ENCODE measurements around the gene LOC128125822.

LOC128125822 gene

GRCh38 chr6:63529498-63529897 lies 42.8 kb upstream of the LOC128125822 start:
- no peak for DNase-seq (ENCODE audit: low read depth, low spot score)
- RAD21 ChIA-PET (ENCODE audit: unreplicated experiment): interaction anchor here (0.7 to 2.1 kb wide), 3 partner anchors 8 to 177 kb away, joined by 3 to 8 read pairs (median 5); no protein-coding TSS in a partner anchor
- ATAC-seq: peak; percentile 74
- Histone ChIP-seq H3K4me3 (no peak overlapping the region; the same call in 1 of the 2 replicates), H3K4me2 (ENCODE audit: control insufficient read depth, insufficient read depth) (peak overlapping the region; percentile 35; the same call in 1 of the 2 replicates), H3K9ac (ENCODE audit: control insufficient read depth, insufficient read depth, low read length) (no peak overlapping the region), H4K20me1 (ENCODE audit: control insufficient read depth, insufficient read depth) (no peaks in the 10 kb centered on the region), H3K9me3 (replicated peaks; ENCODE audit: control insufficient read depth, insufficient read depth, low read length) (no peaks in the 10 kb centered on the region; the same call in 2 of the 3 replicates), H3K36me3 (ENCODE audit: control insufficient read depth in 2 of 2, insufficient read depth in 2 of 2, low read length in 1 of 2) (no peaks in the 10 kb centered on the region), H3K27me3 (replicated peaks in 1 of 2; ENCODE audit: control insufficient read depth in 2 of 2, insufficient read depth in 2 of 2, low read length in 1 of 2) (no peaks in the 10 kb centered on the region), H3K79me2 (ENCODE audit: control insufficient read depth, insufficient read depth, low read length) (no peaks in the 10 kb centered on the region), H3K4me1 (ENCODE audit: control insufficient read depth, insufficient read depth, low read length) (peaks cover 16% of the 10 kb centered on the region), H2AFZ (ENCODE audit: control insufficient read depth, low read depth, low read length) (peak overlapping the region; percentile 55), H3K27ac (ENCODE audit: control insufficient read depth, insufficient read depth) (no peak overlapping the region)
- POLR2A ChIA-PET: interaction anchor here (1.5 kb wide), 1 partner anchor 24 kb away, joined by 3 read pairs; no protein-coding TSS in a partner anchor
- SMC1A ChIA-PET (ENCODE audit: uncharacterized antibody, unreplicated experiment): interaction anchor here (0.6 to 1.7 kb wide), 7 partner anchors 13 to 176 kb away, joined by 3 to 6 read pairs (median 3); no protein-coding TSS in a partner anchor
- WGBS (ENCODE audit: insufficient coverage, insufficient replicate concordance, low lambda C conversion rate, missing lambda C conversion rate): 23% methylated on average over 4 of the region's 4 CpGs
- no peak for FAIRE-seq
- CTCF ChIA-PET: interaction anchor here (1.8 kb wide), 1 partner anchor 18 kb away, joined by 5 read pairs; no protein-coding TSS in a partner anchor
- intact Hi-C loops (cut with micrococcal nuclease; ENCODE audit: unreplicated experiment) (no loop called here), in situ Hi-C loops (cut with MboI) (no loop called here)
- BruUV-seq (replicated peaks): no TSS peak
- TF ChIP-seq SMC3 (IDR thresholded peaks at IDR 0.05; ENCODE audit: borderline replicate concordance, low read length) (no peak), SPI1 (IDR thresholded peaks at IDR 0.05; ENCODE audit: borderline replicate concordance, insufficient read depth, low read depth, low read length) (peak; percentile 22; the same call in 1 of the 2 replicates), RAD51 (IDR thresholded peaks at IDR 0.05) (no peak), MTA2 (IDR thresholded peaks at IDR 0.05; ENCODE audit: low read depth) (peak; percentile 56; the same call in 1 of the 2 replicates), RUNX3 (IDR thresholded peaks at IDR 0.05; ENCODE audit: low read length) (peak; percentile 22; the same call in 1 of the 2 replicates), JUNB (IDR thresholded peaks at IDR 0.05) (0 out of 2 replicates have a peak, but pooled peaks have one; percentile 20)

DNA sequence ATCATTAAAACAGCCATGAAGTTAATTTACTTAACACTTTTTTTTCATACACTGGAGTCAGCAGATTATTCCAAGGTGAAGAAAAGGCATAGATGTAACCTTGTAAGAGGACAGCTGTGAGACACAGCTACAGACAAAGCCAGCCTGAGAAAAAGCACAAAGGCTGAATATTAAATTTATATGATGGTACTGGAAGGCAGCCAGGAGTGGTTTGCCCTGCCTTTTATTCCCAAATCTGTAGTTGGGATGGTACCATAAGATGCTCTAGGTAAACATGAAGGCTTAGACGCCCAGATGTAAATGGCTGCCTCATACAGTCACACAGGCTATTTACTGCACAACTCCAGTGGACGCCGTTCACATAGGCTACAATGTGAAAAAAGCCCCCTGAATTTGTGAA lies 42.1 kb upstream of the LOC128125822 start:
- ChIA-PET POLR2A (interaction anchor here (1.5 kb wide), 1 partner anchor 23 kb away, joined by 3 read pairs; no protein-coding TSS in a partner anchor), RAD21 (ENCODE audit: unreplicated experiment) (interaction anchor here (1.0 to 2.1 kb wide), 4 partner anchors 9 to 178 kb away, joined by 3 to 8 read pairs (median 4); no protein-coding TSS in a partner anchor), CTCF (interaction anchor here (0.6 to 1.8 kb wide), 4 partner anchors 13 to 198 kb away, joined by 3 to 5 read pairs (median 3); no protein-coding TSS in a partner anchor), SMC1A (ENCODE audit: uncharacterized antibody, unreplicated experiment) (interaction anchor here (0.9 to 1.7 kb wide), 5 partner anchors 13 to 177 kb away, joined by 3 to 6 read pairs (median 3); no protein-coding TSS in a partner anchor)
- in situ Hi-C loops (cut with MboI) (no loop called here), intact Hi-C loops (cut with micrococcal nuclease; ENCODE audit: unreplicated experiment) (no loop called here)
- Histone ChIP-seq H3K27ac (ENCODE audit: control insufficient read depth, insufficient read depth) (no peak overlapping the region), H3K36me3 (ENCODE audit: control insufficient read depth in 2 of 2, insufficient read depth in 2 of 2, low read length in 1 of 2) (no peaks in the 10 kb centered on the region), H2AFZ (ENCODE audit: control insufficient read depth, low read depth, low read length) (no peak overlapping the region), H3K79me2 (ENCODE audit: control insufficient read depth, insufficient read depth, low read length) (no peaks in the 10 kb centered on the region), H3K9ac (ENCODE audit: control insufficient read depth, insufficient read depth, low read length) (no peak overlapping the region), H3K4me2 (ENCODE audit: control insufficient read depth, insufficient read depth) (no peak overlapping the region), H3K9me3 (replicated peaks; ENCODE audit: control insufficient read depth, insufficient read depth, low read length) (no peaks in the 10 kb centered on the region; the same call in 2 of the 3 replicates), H3K4me1 (ENCODE audit: control insufficient read depth, insufficient read depth, low read length) (peaks cover 10% of the 10 kb centered on the region), H3K4me3 (no peak overlapping the region), H3K27me3 (replicated peaks in 1 of 2; ENCODE audit: control insufficient read depth in 2 of 2, insufficient read depth in 2 of 2, low read length in 1 of 2) (no peaks in the 10 kb centered on the region), H4K20me1 (ENCODE audit: control insufficient read depth, insufficient read depth) (no peaks in the 10 kb centered on the region)
- DNase-seq (ENCODE audit: low read depth, low spot score) (no peak), FAIRE-seq (no peak), ATAC-seq (no peak)
- WGBS (ENCODE audit: insufficient coverage, insufficient replicate concordance, low lambda C conversion rate, missing lambda C conversion rate): 98% methylated on average over 3 of the region's 3 CpGs
- BruUV-seq (replicated peaks): no TSS peak
- no peak for TF ChIP-seq JUND (IDR thresholded peaks at IDR 0.05; ENCODE audit: low read depth, low read length)
- TF ChIP-seq CHD1 (IDR thresholded peaks at IDR 0.05; ENCODE audit: low read depth, low read length): no peak
- no peak for TF ChIP-seq IRF3 (IDR thresholded peaks at IDR 0.05)
- TF ChIP-seq, protein P1, sequence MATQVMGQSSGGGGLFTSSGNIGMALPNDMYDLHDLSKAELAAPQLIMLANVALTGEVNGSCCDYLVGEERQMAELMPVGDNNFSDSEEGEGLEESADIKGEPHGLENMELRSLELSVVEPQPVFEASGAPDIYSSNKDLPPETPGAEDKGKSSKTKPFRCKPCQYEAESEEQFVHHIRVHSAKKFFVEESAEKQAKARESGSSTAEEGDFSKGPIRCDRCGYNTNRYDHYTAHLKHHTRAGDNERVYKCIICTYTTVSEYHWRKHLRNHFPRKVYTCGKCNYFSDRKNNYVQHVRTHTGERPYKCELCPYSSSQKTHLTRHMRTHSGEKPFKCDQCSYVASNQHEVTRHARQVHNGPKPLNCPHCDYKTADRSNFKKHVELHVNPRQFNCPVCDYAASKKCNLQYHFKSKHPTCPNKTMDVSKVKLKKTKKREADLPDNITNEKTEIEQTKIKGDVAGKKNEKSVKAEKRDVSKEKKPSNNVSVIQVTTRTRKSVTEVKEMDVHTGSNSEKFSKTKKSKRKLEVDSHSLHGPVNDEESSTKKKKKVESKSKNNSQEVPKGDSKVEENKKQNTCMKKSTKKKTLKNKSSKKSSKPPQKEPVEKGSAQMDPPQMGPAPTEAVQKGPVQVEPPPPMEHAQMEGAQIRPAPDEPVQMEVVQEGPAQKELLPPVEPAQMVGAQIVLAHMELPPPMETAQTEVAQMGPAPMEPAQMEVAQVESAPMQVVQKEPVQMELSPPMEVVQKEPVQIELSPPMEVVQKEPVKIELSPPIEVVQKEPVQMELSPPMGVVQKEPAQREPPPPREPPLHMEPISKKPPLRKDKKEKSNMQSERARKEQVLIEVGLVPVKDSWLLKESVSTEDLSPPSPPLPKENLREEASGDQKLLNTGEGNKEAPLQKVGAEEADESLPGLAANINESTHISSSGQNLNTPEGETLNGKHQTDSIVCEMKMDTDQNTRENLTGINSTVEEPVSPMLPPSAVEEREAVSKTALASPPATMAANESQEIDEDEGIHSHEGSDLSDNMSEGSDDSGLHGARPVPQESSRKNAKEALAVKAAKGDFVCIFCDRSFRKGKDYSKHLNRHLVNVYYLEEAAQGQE (IDR thresholded peaks at IDR 0.05; ENCODE audit: low read depth, low read length): no peak

Measured in GM12878 (cell line).